Stimulated activated CD4-positive, alpha-beta T cell treated with anti-CD3 and anti-CD28 coated beads, Interleukin-15, amount 100 ng/mL, for 1 hour (primary cell): Measurements from ENCODE around the gene UBE2F.
A peak's percentile ranks its signal among the peaks of the same experiment; 100 is the strongest.
"Not testable (repeated sequence)": the region's sequence is repeated elsewhere in the genome, so short reads cannot be mapped to it uniquely, and the experiment has no call there.

Source experiments
- DNase-seq, 2 donors: peaks; one replicate each; pipeline ENCODE4 v3.0.0-alpha.2; 2020; ENCODE audit warnings: low read depth in 1 of 2, low spot score in 1 of 2

Gene UBE2F

GRCh38 chr2:237943395-237944094 is 23.3 kb upstream of the UBE2F start:
- no peak for DNase-seq

GRCh38 chr2:237944302-237944701 is 22.5 kb upstream of the UBE2F start:
- DNase-seq, result no peak

GRCh38 chr2:237946423-237946822 is 20.4 kb upstream of the UBE2F start:
- no peak for DNase-seq

GRCh38 chr2:237951354-237951753 is 15.5 kb upstream of the UBE2F start:
- not testable (repeated sequence) for DNase-seq

GRCh38 chr2:237951878-237952277 is 14.9 kb upstream of the UBE2F start:
- DNase-seq, result no peak

DNA sequence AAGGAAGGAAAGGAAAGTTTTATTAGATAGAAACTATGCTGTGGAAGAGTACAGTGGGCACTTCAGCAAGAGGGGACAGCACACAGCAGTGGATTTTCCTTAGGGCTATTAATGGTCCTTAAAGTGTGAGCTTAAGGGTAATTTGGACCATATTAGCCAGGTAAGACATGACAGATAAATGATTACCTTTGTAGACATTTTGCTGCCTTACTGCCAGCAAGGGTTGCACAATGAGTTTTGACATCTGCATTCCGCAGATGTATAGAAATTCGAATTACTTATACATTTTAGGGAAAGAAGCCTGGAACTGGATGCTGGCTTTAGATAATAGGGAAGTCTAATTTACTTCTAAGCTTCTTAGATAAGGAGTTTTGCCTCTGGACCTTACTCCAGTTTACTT is 14.0 kb upstream of the UBE2F start:
- DNase-seq, result no peak

- no peak for DNase-seq
Measured at GRCh38 chr2:237955640-237956401, 11.0 kb upstream of the UBE2F start.

DNA sequence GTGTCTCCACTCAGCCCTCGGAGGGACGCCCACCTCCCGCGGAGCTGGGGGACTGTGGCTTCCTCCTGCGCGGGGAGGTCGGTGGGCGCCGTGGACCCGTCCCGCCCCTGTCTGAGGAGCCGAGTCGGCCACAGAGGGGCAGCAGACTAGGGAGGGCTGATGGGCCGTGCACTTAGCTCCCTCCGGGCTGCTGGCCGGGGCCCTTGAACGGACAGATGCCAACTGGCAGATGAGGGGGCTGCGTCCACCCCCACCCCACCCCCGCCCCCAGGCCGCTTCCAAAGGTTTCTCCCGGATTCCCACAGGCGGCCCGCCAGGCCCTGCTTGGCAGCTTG is 10.4 kb upstream of the UBE2F start:
- DNase-seq, result no peak

DNA sequence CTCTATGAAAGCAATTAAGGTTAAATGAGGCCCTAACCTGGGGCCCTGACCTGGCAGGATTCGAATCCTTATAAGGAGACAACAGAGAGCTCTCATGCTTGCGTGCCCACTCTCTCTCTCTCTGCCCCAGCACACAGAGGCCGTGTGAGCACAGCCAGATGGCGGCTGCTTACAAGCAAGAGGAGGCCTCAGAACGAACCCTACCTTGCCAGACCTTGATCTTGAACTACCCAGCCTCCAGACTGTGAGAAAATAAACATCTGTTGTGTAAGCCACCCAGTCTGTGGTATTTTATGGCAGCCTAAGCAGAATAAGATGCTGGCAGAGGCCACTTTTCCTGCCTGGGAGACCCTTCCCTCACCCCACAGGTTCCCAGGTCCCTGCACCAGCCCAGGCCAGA is 5.2 kb upstream of the UBE2F start:
- DNase-seq, result no peak

DNA sequence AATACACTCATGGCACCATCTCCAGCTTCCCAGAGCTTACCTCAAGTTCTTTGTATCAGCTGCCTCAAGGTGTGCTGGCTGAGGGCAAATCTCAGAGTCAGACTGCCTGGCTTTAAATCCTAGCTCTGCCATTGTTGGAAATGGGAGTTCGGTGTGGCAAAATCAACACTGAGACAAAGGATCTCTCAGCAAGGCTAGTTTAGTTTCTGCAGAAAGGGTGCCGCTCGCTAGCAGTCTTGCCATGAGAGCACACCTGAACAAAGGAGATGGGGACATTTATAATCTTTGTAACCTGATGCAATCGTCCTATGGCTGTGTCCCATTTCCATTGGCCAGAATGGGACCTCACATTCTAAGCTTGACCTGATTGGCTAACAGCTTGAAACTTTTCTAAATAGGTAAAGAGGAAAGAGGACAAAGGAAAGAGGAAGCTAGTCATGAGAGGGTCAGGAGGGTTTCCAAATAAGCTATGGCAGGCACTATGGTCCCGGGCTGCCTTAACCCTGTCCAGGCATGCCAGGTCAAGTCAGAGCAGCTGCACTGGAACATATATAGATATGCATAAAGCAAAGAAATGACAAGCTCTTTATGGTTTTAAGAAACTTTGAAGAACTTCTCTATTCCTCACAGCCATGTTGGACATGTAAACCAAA is 4.3 kb upstream of the UBE2F start:
- no peak for DNase-seq

- DNase-seq, result not testable (repeated sequence)
Measured at GRCh38 chr2:237963490-237963991, 3.3 kb upstream of the UBE2F start.

DNA sequence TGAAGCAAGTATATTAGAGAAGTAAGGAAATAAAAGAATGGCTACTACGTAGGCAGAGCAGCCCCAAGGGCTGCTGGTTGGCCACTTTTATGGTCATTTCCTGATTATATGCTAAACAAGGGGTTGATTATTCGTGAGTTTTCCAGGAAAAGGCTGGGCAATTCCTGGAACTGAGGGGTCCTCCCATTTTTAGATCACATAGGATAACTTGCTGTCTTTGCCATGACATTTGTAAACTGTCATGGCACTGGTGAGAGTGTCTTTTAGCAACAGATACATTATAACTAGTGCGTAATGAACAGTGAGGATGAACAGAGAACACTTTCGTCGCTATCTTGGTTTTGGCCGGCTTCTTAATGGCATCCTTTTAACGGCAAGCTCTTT is 2.6 kb upstream of the UBE2F start:
- no peak for DNase-seq

DNA sequence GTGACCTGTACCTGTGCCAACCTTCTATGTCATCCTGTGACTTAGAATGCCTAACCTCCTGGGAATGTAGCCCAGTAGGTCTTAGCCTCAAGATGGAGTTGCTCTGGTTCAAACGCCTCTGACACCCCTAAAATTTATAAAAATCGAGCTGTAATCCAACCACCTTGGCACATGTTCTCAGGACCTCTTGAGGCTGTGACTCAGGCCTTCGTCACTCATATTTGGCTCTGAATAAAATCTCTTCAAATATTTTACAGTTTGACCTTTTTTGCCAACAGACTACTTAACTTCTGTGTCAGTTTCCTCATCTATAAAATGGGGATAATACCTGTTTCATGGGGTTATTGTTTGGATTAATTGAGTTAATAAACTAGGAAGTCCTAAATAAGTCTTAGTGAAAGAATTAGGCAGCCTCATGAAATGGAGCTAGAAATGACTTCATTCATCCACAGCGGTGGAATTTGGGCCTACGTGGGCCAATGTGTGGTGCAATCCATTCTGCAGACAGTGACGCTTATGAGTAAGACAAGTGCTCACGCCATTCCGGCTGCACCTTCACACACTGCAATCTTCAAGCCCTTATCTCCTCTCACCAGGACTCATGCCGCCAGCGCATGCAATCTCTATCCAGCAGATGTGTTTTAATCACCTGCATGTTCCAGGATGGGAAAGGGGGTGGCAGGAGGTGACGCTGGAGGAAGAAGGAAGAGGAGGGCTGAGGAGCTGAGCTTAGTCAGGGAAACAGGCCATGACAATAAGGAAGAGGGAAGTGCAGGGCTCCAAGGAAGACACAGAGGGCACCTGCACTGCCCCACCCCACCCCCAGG is 2.0 kb upstream of the UBE2F start:
- DNase-seq, result no peak

DNA sequence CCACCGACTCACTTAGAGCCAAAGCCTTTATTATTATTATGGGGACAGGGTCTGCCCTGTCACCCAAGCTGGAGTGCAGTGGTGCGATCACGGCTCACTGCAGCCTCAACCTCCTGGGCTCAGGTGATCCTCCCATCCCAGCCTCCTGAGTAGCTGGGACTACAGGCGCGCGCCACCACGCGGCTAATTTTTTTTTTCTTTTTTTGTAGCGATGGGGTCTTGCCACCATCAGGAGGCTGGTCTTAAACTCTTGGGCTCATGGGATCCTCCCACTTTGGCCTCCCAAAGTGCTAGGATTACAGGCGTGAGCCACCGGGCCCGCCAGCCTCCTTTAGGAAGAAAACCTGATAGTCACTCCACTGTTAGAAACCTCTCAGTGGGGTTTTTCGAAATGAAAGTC is 970 bp upstream of the UBE2F start:
- not testable (repeated sequence) for DNase-seq

GRCh38 chr2:237966250-237966564 is 607 bp upstream of the UBE2F start:
- DNase-seq, result no peak

DNA sequence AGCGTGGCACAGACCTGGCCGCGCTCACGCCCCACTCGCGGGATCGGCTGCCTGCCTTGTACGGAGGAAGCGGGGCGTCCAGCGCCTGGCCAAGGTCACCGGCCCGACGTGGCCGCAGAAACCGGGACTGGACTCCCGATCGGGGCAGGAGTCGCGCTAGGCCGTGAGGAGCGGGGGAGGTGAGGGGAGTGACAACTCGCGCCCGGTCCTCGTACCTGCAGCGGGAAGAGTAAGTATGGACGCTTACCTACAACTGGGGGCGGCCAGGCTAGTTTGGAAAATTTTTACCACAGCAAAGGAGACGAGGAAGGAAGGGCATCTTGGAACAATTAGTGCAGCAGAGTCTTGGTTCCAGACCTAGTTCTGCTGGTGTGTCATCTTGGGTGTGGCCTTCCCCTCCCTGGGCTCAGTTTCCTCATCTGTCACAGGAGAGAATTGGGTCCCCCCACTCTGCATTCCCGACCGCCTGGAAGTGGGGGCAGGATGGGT is 693 bp downstream of the UBE2F start:
- DNase-seq, result peak in 1 of 2 donors; percentile 8

- DNase-seq, result peak; percentile 14 to 17
Measured at GRCh38 chr2:237968048-237968862, 1.4 kb downstream of the UBE2F start.

- no peak for DNase-seq
Measured at GRCh38 chr2:237971661-237972060, 4.8 kb downstream of the UBE2F start.

DNA sequence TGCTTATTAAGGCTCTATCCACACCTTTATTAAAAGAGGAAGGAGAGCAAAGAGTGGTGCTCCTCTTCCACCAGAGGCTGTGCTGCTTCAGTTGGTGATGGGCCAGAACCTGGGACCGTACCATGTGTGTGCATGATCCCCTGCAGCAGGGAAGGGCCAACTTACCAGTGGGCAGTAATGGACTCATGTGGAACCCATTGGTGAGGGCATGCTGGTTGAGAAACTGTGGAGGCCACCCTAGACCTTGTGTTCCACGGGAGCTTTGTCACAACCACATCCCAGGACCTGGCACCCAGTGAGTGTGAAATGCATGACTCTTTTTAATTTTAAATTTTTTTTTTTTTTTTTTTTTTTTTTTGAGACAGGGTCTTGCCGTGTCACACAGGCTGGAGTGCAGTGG is 5.4 kb downstream of the UBE2F start:
- DNase-seq, result no peak

GRCh38 chr2:237972936-237973335 is 6.1 kb downstream of the UBE2F start:
- no peak for DNase-seq
